HG03521 (cell line): ENCODE measurements around the gene PDE8A.

ENCODE experiments used
- ATAC-seq: cut with Tn5 transposase; IDR thresholded peaks from one replicate; pipeline ENCODE4 v1.9.1; 2021; ENCODE audit warnings: mild to moderate bottlenecking, moderate library complexity; ENCODE audit not compliant: unreplicated experiment

The PDE8A gene

DNA sequence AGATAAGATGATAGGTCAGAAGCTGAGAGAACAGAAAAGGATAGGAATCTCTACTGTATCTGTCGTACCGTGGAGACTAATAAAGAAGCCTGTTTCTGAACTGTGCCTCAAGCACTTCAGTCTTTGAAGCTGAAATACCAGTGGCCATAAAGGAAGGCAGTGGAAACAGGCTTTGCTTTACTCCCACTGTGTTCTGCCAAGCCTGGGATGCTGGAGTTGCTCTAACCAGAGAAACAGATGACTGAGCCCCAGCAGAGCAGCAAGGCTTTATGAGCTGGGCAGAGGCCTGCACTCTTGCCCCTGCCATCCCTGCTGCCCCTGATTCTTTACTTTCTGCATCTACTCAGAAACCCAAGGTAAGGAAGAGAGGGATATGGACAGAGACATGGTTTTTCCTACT is 89.4 kb downstream of the PDE8A start:
- no peak for ATAC-seq

DNA sequence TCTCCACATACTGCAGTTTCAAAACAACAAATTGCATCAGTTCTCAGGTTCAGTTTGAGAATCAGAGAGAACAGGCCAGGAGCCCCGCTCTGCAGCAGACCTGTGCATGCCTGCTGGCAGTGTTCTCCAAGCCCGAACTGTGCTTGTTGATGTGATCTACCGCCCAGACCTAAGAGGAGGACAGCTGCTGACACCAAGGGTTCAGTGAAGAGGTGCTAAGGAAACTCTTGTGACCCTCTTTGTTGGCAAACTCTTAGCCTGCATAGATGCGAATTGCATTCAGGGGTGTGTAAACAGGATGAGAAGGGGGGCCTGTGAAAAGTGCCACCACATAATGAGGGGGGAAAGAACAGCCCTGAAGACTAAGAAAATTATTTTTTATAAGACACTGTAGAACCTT is 89.8 kb downstream of the PDE8A start:
- no peak for ATAC-seq

DNA sequence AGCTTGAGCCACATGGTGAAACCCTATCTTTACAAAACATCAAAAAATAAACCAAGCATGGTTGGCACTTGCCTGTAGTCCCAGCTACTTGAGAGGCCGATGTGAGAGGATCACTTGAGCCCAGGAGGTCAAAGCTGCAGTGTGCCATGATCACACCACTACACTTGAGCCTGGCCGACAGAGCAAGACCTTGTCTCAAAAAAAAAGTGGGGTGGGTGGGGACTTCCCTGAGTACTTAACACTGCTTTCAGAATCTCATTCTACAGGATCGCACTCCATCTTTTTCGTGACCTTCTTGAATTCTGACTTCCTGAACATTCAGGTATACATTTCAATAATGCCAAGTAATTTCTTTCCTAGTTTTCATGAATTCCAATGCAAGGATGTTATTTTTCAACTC is 91.3 kb downstream of the PDE8A start:
- ATAC-seq: no peak

DNA sequence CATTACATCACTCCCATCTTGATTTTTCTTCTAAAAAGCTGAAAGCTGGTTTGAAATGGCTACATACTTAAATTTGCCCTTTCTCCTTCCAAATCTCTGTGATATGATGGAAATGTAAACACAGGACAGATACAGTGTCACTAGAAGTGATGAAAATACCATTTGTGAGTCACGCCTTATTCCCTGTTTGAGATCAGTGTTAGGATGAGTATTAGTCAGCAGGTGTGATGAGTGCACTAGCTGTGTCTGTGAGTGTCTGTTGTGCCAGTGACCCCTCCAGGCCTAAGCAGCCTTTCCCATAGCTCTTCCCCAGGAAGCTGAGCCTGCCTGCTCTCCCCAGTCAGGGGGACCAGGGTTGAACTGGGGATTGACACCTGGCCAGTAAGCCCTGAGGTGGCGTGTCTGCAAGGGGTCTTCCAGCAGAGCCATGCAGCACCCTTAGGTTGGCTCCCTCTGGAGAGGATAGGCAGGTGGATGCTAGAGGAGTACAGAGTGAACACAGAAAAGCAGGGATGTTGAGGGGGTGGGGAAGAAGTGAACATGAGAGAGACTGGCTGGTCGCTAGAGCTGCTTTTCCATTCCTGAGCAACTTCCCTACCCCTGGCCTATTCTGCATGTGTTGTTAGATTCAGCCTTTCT is 92.0 kb downstream of the PDE8A start:
- peak; percentile 54 for ATAC-seq

DNA sequence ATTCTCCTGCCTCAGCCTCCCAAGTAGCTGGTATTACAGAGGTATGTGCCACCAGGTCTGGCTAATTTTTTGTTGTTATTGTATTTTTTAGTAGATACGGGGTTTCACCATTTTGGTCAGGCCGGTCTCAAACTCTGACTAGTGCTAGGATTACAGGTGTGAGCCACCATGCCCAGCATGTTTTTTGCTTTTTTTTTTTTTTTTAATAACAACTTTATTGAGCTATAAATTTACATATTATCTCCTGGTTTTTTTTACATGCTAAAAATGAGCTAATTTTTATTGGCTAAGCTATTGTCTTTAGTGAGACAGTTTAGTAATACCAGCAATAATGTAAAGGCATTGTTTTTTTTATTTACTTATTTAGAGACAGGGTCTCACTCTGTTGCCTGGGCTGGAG is 105.2 kb downstream of the PDE8A start:
- ATAC-seq: no peak

DNA sequence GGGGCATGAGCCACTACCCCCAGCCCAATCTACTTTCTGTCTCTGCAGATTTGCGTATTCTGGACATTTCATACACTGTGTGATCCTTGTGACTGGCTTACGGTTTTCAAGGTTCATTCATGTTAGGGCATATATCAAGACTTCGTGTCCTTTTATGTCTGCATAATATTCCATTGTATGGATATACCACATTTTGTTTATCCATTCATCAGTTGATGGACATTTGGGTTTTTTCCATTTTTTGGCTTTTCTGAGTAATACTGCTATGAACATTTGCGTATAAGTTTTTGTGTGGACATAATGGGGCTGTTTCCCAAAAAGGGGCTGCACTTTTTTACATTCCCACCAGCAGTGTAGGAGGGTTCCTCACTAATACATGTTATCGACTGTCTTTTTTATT is 106.6 kb downstream of the PDE8A start:
- ATAC-seq: no peak

DNA sequence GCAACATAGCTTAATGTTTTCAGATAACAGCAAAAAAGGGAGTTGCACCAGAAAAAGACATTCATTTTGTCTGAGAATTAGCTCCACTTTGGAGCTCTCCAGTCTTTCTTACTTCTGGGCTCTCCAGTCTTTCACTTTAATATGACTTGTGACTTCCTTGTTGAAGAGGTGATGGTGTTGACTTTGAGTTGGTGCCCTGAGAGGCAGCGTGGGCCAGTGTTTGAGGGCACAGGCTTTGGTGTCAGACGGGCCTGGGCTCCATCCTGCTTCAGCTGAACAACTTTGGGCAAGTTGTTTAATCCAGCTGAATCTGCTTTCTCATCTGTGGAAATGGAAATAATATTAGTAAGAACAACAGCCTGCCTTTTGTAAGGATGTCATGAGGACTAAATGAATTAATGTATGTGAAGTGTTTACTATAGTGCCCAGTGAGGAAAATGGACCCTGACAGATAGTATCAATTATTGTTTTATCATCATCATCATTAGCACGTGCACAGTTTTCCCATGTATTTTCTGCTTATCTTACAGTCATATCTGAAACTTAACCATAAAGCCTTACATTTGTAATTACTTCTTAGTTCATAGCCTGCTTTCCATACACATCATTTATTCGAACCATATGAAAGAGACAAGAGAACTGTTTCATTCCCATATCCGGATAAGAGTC is 108.4 kb downstream of the PDE8A start:
- no peak for ATAC-seq

DNA sequence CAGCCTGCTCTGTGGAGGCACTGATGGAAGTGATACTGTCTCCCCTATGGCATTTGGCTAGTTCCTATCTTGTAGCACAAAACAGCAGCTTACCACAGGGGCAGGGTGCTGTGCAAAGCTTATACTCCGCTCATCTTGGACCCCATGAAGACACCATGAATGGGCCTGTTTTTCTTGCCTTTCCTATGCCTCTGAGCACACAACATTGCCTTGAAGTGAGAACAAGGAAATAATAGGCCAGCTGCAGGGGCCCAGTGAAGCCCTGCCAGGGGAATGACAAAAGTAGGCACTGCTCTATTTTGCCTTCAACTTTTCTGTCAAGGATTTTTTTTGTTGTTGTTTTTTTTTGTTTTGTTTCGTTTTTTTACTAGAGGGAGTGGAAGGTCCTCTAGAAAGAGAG is 110.3 kb downstream of the PDE8A start:
- no peak for ATAC-seq

DNA sequence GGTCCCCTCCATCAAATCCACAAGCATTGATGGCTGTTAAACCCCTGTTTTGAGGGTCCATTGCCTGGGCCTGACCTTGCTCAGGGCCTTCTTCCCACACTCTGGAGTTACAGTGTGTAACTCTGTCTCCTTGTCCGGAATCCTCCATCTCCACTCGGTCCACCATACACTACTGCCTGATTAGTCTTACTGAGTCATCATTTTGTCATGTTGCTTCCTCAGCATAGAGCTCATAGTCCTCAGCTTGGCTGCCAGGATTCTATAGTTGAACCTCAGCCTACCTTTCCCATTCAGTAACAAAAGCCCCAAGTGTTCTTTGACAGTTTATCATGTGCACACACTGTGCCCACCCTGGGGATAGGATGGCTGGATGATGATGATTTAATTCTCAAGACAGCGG is 113.0 kb downstream of the PDE8A start:
- no peak for ATAC-seq

DNA sequence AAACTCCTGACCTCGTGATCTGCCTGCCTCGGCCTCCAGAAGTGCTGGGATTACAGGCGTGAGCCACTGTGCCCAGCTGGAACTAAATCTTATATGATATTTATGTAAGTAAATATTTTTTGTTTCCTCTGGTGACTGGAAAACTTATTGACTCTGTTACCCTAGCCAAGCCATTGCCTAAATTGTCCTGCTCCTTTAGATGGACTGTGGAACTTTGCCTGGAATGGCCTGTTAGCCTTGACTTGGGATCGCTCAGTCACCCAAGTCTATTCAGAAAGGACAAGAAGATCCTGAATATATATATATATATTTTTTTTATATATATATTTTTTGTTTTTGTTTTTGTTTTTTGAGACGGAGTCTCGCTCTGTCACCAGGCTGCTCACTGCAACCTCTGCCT is 113.9 kb downstream of the PDE8A start:
- no peak for ATAC-seq

DNA sequence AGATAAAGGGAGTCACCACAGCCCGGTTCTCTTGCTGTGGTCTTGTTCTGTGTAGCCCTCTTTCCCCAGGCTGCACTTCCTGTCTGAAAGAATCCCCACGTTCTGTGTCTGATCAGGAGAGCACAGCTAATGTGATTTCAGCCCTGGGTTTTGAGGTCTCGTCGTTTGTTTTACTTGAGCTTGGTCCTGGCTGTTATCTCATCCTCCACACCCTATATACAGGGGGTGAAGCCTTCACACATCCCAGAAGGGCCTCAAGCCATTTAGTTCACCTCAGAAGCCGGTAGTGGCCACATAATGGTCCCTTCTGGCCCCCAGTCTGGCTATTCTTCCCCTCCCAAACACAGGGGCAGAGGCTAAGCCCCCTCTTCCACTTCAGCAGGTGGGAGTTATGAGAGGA is 115.6 kb downstream of the PDE8A start:
- ATAC-seq: no peak

DNA sequence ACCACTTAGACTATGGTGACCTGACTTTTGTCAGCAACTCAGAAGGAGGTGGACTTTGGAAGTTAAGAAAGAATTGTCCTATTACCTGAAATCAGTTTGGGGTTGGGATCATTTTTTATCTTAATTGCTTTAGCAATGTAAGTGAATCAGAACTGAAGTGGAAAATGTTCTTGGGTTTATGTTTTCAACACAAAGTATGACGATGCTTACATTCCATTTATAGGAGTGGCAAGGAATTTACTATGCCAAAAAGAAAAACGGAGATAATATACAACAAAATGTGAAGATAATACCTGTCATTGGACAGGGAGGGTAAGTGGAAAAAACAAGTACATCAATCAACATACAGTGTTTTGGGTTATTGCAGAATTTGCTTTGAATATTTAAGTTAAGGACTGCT is 116.1 kb downstream of the PDE8A start:
- no peak for ATAC-seq

DNA sequence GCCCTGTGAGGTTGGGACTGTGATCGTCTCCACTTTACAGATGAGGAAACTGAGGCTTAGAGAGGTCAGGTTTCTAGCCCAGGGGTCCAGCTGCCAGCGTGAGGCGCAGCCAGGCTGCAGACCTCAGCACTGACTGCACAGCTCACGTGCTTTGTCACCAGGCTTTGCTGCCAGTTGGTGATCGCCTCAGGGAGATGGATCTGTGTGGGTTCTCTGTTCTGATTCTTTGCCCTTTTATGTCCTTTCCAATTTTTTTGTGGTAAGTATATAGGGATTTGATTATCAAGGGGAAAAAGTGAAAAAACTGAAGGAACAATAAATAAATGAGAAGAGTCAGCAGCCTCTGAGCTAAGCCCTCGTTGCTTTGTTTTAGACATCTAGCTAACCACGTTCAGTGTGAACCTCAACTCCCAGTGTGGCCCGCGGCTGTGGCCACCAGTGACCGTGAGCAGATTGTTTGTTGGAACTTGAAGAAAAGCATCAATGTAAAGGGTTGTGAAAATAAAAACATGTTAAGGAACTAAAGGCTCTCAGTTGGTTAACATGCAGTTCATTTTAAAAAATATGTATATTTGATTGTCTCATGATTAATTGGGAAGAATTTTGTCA is 117.6 kb downstream of the PDE8A start:
- ATAC-seq: no peak

DNA sequence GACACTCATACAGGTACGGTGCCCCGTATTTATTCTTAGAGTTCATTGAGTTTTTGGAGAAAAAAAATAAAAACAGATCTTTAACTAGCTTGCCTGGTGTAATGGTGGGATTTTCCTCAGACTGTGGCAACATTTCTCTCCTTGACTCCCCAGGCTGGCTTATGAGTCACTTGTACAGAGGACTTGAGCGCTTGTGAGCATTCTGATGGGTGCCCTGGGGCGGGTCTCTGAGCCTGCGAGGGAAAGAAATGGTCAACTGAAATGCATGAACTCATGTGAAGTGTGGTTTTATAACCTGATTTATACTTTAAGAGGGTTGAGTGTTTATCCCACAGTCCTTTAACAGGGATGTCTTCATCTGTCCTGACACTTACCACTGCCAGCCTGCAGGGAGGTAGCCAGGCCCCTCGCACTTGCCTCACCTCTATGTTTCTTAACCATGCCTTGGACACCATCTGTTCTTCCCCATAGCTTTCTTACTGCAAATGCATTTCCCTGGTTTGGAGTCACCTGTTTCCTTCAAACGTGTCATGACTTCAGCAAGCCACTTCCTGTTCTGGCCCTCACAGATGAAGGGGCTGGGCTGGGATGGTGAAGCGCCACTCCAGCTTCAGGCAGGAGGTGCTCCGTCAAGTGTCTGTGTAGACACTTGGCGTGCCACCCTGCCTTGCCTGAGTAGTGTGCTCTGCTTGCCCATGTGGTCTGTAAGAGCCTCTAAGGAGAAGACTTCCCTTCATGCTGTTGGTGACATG is 118.7 kb downstream of the PDE8A start:
- no peak for ATAC-seq

DNA sequence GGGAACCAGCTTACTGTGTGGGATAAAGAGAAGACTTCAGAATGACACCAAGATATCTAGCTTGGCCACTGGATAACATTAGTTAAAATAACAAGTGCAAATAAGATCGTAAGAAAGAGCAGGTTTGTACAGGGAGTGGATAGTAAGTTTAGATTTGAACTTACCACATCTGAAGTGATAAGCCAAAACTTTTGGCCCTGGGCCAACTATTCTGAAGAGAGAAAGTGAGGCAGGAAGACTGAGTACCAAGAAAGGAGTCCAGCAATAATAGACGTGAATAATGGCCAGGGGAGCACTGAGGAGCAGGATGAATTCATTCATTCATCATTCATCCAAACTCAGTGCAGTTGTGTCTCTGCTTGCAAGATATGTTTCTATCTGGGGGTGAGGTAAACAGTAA is 122.9 kb downstream of the PDE8A start:
- ATAC-seq: no peak

DNA sequence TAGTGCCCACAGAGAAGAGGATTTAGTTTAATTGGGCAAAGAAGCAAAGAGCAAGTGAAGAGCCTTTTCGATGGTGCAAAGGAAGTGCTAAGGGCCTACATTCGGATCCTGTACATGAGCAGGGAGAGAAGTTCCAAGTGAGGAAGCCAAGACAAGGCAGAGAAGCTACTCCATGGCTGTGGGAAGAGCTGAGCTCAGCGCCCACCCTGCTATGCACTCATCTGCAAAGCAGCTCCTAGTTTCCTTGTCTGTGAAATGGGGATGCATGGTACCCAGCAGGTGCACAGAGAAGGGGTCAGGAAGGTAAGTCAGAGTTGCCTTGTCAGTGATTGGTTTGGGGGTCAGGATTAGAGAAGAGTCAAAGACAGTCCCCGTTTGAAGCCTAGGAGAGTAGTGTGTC is 126.5 kb downstream of the PDE8A start:
- ATAC-seq: no peak

DNA sequence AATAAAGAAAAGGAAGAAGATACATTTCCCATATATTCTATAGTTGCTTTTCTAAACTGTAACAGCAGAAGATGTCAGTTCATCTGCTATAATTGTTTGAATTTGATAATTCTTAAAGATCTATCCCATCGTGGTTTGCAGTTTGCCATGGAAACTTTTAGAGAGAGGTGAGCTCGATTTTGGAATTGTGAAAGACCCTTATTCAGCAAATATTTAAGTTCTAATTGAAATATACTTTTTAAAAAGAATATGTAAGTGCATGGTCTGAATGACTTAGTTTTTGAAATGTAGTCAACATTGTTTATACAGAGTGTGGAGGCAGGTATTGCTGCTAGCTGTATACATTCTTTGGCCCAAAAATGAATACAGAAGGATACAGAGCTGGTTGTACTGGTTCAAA is 127.7 kb downstream of the PDE8A start:
- no peak for ATAC-seq

DNA sequence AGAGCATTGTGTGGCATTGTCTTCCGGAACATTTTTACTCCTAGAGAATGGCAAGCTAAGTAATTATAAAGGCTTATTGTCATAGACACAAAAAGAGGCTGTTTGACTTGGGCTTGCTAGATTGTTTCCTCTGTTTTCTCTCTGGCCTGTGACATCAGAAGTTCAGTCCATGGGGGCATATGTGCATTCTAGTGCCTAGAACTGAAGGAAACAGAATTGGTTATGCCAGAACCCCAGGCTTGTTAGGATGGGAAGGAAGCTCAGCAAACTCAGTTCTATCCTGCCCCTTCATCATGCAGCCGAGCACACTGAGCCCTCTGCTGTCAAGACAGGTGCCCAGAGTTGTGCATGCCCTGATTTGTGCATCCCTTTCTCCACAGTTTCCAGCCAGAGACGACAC is 131.3 kb downstream of the PDE8A start:
- ATAC-seq: no peak

DNA sequence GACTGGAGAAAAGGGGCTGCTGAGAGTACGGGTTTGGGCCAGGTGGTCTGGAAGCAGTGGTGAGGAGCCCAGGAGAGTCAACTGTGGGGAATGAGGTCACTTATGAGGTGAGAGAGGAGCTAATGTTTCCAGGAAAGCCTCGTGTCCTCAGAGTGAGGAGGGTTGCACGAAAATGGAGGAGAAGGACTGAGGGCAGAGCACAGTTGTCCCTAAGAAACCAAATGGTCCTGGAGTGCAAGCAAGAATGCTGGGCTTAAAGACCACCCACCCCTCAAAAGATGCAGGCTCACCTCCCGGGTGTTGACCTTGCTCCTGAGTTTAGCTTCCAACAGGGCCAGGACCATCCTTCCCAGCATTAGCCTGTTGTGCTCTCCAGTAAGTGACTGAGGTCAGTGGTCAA is 133.2 kb downstream of the PDE8A start:
- ATAC-seq: no peak

DNA sequence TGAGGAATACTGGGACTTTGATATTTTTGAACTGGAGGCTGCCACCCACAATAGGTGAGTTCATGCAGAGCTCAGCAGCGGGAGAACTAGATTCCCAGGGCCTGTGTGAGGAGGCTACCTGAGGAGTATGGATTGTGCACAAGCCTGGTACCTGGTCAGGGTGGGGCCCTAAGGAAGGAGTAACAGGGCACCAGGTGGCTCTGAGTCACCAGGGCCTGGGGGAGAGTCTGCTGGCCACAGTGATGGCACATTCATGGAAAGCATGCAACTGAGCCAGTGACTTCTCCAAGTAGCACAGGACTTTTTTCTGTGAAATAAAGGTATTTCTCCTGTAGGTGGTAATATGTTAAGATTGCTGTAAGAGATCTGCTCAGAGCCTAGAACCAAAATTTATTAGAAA is 134.4 kb downstream of the PDE8A start:
- no peak for ATAC-seq

DNA sequence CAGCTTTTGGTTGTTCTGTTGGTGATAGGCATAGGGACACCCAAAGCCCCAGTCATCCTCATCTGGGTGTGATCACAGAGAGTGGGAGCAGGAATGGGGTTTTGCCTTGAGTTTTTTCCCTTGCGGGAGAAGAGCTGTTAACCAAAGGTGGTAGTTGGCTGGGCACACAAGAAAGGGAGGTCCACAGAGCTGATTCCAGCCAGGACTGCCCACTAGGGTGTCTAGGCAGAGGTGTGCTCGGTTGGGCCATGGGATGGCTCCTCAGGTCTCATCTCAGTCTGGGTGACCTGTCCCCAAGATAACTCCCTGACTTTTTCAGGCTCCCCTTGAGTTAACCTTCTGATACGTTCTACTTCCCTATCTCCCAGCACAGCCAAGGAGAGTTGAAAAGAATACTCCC is 134.8 kb downstream of the PDE8A start:
- ATAC-seq: no peak
